ENCODE measurements around the gene EEFSEC.

GRCh38 chr3:128176276-128176833 is 23.1 kb downstream of the EEFSEC start:
- no peak for TF ChIP-seq CTCF (IDR thresholded peaks at IDR 0.05; ENCODE audit: insufficient read depth, low read depth, low read length)
- TF ChIP-seq EZH2 (IDR thresholded peaks at IDR 0.05; ENCODE audit: insufficient read depth, low read length): no peak
